ENCODE measurements around the gene CMTM4.

GRCh38 chr16:66640724-66641314, 55.7 kb downstream of the CMTM4 start:
- TF ChIP-seq SPI1 (IDR thresholded peaks at IDR 0.05; ENCODE audit: low read depth, low read length) (no peak), POLR2A (IDR thresholded peaks at IDR 0.05; ENCODE audit: low read depth, low read length) (no peak), POLR2AphosphoS5 (IDR thresholded peaks at IDR 0.05; ENCODE audit: low read depth, low read length) (no peak)
